T-cell (primary cell): Measurements from ENCODE around the gene HLX. TPM values are rescaled to one million over a fixed set of nuclear protein-coding genes. Genes with fewer than 3 reads are reported as not detected.
A peak's percentile ranks its signal among the peaks of the same experiment; 100 is the strongest.

Source experiments
- ATAC-seq, 4 experiments: fragments of 200-7000 bp in 3 of 4; fragments of 150-1000 bp in 1 of 4; cut with Tn5 transposase; replicated peaks in 1 of 4; 1 replicate in 3 of 4; 2 replicates in 1 of 4; pipeline ENCODE4 v1.10.0; 2021; ENCODE audit warnings: moderate library complexity in 3 of 4, mild to moderate bottlenecking in 2 of 4, moderate number of reproducible peaks in 1 of 4
- CTCF ChIA-PET, 2 donors: fragments of 300-600 bp; sonication (Branson Sonifier 250); formaldehyde crosslinking; loops; one replicate each; lab custom pipeline; 2022; ENCODE audit warnings: antibody characterized with exemption in 2 of 2; lab: Charles Lee
- POLR2A ChIA-PET, 2 donors: fragments of 300-600 bp; sonication (Branson Sonifier 250); formaldehyde crosslinking; loops; one replicate each; lab custom pipeline; 2022; ENCODE audit warnings: antibody characterized with exemption in 2 of 2; lab: Charles Lee
- DNase-seq, 35 experiments: peaks; one replicate each; pipeline versions ENCODE4 v3.0.0 to v3.0.0-alpha.2; 2013 to 2023
- H3K27ac ChIP-seq: one replicate; pipeline ENCODE4 v1.5.1; 2013; ENCODE audit warnings: low read length
- H3K27me3 ChIP-seq, 2 experiments: replicated peaks in 1 of 2; 1 replicate in 1 of 2; 2 replicates in 1 of 2; pipeline versions ENCODE4 v1.6.1 to v1.7.0; 2013; ENCODE audit warnings: low read length in 1 of 2, mixed read lengths in 1 of 2; ENCODE audit not compliant: control insufficient read depth in 2 of 2, insufficient read depth in 2 of 2; ENCODE audit errors: extremely low read depth in 1 of 2
- H3K36me3 ChIP-seq, 2 donors: 1 replicate in 1 of 2; 2 replicates in 1 of 2; pipeline versions ENCODE4 v1.6.1 to v1.7.0; 2013; ENCODE audit warnings: low read length in 1 of 2; ENCODE audit not compliant: control insufficient read depth in 2 of 2, insufficient read depth in 1 of 2; ENCODE audit errors: extremely low read depth in 1 of 2
- H3K4me1 ChIP-seq, 2 experiments: 1 replicate in 1 of 2; 2 replicates in 1 of 2; pipeline versions ENCODE4 v1.6.1 to v1.7.0; 2013; ENCODE audit warnings: low read length in 2 of 2, mixed read lengths in 1 of 2; ENCODE audit not compliant: insufficient read depth in 2 of 2, control insufficient read depth in 1 of 2; ENCODE audit errors: extremely low read depth in 1 of 2
- H3K4me3 ChIP-seq, 2 donors: 1 replicate in 1 of 2; 2 replicates in 1 of 2; pipeline versions ENCODE4 v1.5.1 to v1.7.0; 2013; ENCODE audit warnings: mild to moderate bottlenecking in 2 of 2, low read length in 1 of 2, moderate library complexity in 1 of 2; ENCODE audit not compliant: control insufficient read depth in 1 of 2; ENCODE audit errors: extremely low read depth in 1 of 2
- H3K9me3 ChIP-seq: 2 replicates; pipeline ENCODE4 v1.7.0; 2013
- H3K27ac Mint-ChIP-seq, 2 donors: one replicate each; pipeline ENCODE4 v1.8.0; 2020 to 2021; ENCODE audit warnings: mild to moderate bottlenecking in 2 of 2, mixed read lengths in 2 of 2
- H3K27me3 Mint-ChIP-seq, 2 donors: one replicate each; pipeline ENCODE4 v1.8.0; 2021 to 2022; ENCODE audit warnings: mixed read lengths in 2 of 2
- H3K36me3 Mint-ChIP-seq: one replicate; pipeline ENCODE4 v1.8.0; 2021; ENCODE audit warnings: mixed read lengths
- H3K4me1 Mint-ChIP-seq, 3 donors: one replicate each; pipeline ENCODE4 v1.8.0; 2020 to 2022; ENCODE audit warnings: mixed read lengths in 3 of 3, mild to moderate bottlenecking in 1 of 3
- H3K4me3 Mint-ChIP-seq, 3 donors: one replicate each; pipeline ENCODE4 v1.8.0; 2020 to 2022; ENCODE audit warnings: mild to moderate bottlenecking in 3 of 3, mixed read lengths in 3 of 3, moderate library complexity in 3 of 3
- H3K9me3 Mint-ChIP-seq, 3 donors: one replicate each; pipeline ENCODE4 v1.8.0; 2020 to 2022; ENCODE audit warnings: mixed read lengths in 3 of 3
- WGBS: methylation state at CpG from one replicate; pipeline ENCODE4 v1.1.5; 2013; ENCODE audit warnings: missing lambda C conversion rate; ENCODE audit not compliant: insufficient coverage; 5-methylcytosine and 5-hydroxymethylcytosine counted together
- total RNA-seq, 35 experiments: library from RNA in 6 of 35; stranded (reverse) in 6 of 35; fragments of 120-200 nt in 1 of 35; gene quantifications; one replicate each; pipeline versions ENCODE4 v1.2.1 to v1.2.4 and lab custom pipeline; 2013 to 2026

The HLX gene
- total RNA-seq, 5 donors from 2014 or later (not counting 1 experiment from before 2014, with no cell fraction given) = 0.18 to 0.46 (median 0.37) TPM; not detected in 1

DNA sequence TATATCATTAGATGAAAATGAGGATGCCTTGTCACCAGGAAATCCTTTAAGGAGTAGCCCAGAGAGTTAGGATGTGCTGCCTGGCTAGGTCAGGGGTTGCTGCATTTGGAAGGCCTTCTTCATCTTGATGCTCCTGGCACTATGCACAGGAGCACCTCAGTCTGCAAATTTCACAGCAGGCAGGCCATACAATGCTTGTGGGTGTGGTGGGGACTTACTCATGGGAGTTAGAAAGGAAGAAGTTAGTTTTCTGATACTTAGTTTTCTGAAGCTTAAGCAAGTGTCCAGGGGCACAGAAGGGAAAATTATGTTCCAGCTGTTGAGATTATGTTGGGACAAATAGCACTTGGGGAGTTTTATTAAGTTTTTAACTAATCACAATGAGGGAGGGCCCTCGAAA, 11.4 kb downstream of the HLX start:
- Mint-ChIP-seq H3K27ac (no peak overlapping the region), H3K4me1 (peaks cover 5 to 14% (median 12%) of the 10 kb centered on the region in 3 donors), H3K27me3 (peaks cover 76 to 90% of the 10 kb centered on the region in 2 donors), H3K36me3 (no peaks in the 10 kb centered on the region), H3K9me3 (no peaks in the 10 kb centered on the region), H3K4me3 (no peak overlapping the region)
- no peak for ATAC-seq
- Histone ChIP-seq H3K9me3 (no peaks in the 10 kb centered on the region), H3K4me1 (no peaks in the 10 kb centered on the region), H3K36me3 (no peaks in the 10 kb centered on the region), H3K27ac (no peak overlapping the region), H3K4me3 (no peak overlapping the region), H3K27me3 (peaks cover 31 to 77% of the 10 kb centered on the region in 2 experiments)
- no peak for DNase-seq
- 43% methylated on average over 1 of the region's 1 CpG for WGBS
- ChIA-PET CTCF (no interaction called here), POLR2A (no interaction called here)

DNA sequence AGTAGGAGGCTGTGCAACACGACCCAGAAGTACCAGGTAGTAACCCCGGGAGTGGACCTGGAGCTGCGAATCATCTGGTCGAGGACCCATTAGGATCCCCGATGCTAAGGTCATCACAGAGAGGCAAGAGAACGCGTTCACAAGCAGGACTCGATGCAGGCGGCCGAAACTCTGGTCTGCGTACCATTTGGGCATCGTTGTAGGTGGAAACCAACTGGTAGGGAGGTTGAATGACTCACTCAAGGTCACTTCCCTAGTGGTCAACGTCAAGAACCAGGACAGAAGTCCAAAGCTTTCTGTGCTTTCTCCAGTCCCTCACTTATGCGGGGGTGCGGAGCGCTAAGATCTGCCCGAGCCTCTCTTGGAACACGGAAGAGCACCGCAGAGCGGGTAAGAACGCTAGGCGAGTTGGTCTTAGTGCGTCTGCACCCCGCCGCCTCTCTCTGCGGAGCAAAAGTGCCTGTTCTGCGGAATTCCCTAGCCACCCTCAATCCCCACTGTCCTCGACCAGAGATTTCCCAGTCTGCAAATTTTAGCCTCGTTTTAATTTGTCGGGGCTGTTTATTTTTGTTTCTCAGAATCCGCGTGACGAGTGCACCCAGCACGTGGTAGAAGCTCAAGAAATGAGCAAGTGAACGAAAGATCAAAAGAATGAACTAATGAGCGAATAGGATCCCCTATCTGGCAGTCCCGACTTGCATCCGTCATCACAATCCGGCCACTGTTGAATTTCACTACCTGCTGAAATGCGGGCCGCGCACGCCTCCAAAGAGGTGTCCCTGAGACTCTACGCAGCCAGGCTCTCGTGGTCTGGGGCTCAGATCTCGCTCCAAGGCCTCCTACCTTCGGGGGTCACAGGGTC, 12.2 kb downstream of the HLX start:
- H3K9me3 ChIP-seq = no peaks in the 10 kb centered on the region
- no peak overlapping the region for H3K4me3 Mint-ChIP-seq
- CTCF ChIA-PET = no interaction called here
- no peak for DNase-seq
- POLR2A ChIA-PET = no interaction called here
- no peak overlapping the region for H3K27ac Mint-ChIP-seq
- H3K27me3 ChIP-seq = peaks cover 28 to 80% of the 10 kb centered on the region in 2 experiments
- H3K4me1 ChIP-seq = no peaks in the 10 kb centered on the region
- no peak for ATAC-seq
- H3K36me3 Mint-ChIP-seq = no peaks in the 10 kb centered on the region
- H3K4me3 ChIP-seq = no peak overlapping the region
- H3K4me1 Mint-ChIP-seq = peaks cover 5 to 14% (median 12%) of the 10 kb centered on the region in 3 donors
- H3K9me3 Mint-ChIP-seq = no peaks in the 10 kb centered on the region
- peaks cover 70 to 88% of the 10 kb centered on the region in 2 donors for H3K27me3 Mint-ChIP-seq
- no peak overlapping the region for H3K27ac ChIP-seq
- H3K36me3 ChIP-seq = no peaks in the 10 kb centered on the region
- 21% methylated on average over 32 of the region's 47 CpGs for WGBS

- WGBS = 21% methylated on average over 16 of the region's 16 CpGs
- H3K4me1 ChIP-seq = no peaks in the 10 kb centered on the region
- H3K4me3 ChIP-seq = no peak overlapping the region
- no peaks in the 10 kb centered on the region for H3K9me3 ChIP-seq
- no peaks in the 10 kb centered on the region for H3K36me3 Mint-ChIP-seq
- no peak for ATAC-seq
- H3K27me3 ChIP-seq = peaks cover 28 to 75% of the 10 kb centered on the region in 2 experiments
- peaks cover 67 to 86% of the 10 kb centered on the region in 2 donors for H3K27me3 Mint-ChIP-seq
- no peak overlapping the region for H3K27ac Mint-ChIP-seq
- no peak for DNase-seq
- H3K36me3 ChIP-seq = no peaks in the 10 kb centered on the region
- H3K4me1 Mint-ChIP-seq = peaks cover 5 to 14% (median 12%) of the 10 kb centered on the region in 3 donors
- H3K4me3 Mint-ChIP-seq = no peak overlapping the region
- POLR2A ChIA-PET = no interaction called here
- CTCF ChIA-PET = no interaction called here
- H3K9me3 Mint-ChIP-seq = peaks cover 0 to 1% (median 0%) of the 10 kb centered on the region in 3 donors
- no peak overlapping the region for H3K27ac ChIP-seq
Observed at GRCh38 chr1:220892086-220892376, 12.8 kb downstream of the HLX start.

DNA sequence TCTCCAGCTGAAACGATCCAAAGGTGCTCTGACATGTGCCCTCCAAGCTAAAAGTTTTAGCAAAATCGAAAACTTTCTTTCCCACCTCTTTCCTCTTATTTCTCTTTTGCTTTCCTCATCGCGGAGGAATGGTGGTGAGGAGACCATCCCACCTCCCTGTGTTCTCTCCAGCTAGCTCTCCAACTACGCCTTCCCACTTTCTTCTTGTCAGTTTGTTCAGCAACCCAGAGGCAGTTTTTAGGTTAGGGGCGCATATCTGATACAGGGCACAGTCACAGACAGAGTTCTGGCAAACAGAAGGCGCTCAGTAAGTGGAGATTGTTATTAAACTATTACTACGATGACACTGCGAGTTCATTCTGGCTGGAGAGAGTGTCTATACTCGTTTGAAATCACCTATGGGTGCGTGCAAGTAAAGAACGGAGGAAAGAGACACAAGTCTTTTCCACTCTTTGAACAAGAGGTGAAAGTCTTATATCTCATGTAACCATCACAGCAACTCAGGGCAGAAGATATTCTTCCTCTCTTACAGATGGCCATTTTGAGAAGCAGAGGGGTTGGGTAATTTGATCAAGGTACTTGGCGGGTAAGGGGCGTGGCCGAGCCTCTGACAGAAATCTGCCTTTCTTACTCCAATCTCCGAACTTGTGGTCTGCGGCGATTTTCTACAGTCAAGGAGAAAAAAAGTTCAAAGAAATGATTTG, 13.9 kb downstream of the HLX start:
- Mint-ChIP-seq H3K9me3 (peaks cover 0 to 4% (median 0%) of the 10 kb centered on the region in 3 donors), H3K4me3 (no peak overlapping the region), H3K4me1 (peaks cover 5 to 12% (median 8%) of the 10 kb centered on the region in 3 donors), H3K27ac (no peak overlapping the region), H3K27me3 (peaks cover 63 to 79% of the 10 kb centered on the region in 2 donors), H3K36me3 (no peaks in the 10 kb centered on the region)
- CTCF ChIA-PET = no interaction called here
- Histone ChIP-seq H3K27me3 (peaks cover 28 to 64% of the 10 kb centered on the region in 2 experiments), H3K9me3 (no peaks in the 10 kb centered on the region), H3K27ac (no peak overlapping the region), H3K4me1 (no peaks in the 10 kb centered on the region), H3K4me3 (no peak overlapping the region), H3K36me3 (no peaks in the 10 kb centered on the region)
- DNase-seq (no peak), ATAC-seq (no peak)
- WGBS = 43% methylated on average over 1 of the region's 18 CpGs
- POLR2A ChIA-PET = no interaction called here

- ATAC-seq = no peak
- H3K4me3 Mint-ChIP-seq = peak overlapping the region in 1 of 3 donors; percentile 35
- peaks cover 28 to 59% of the 10 kb centered on the region in 2 experiments for H3K27me3 ChIP-seq
Observed at GRCh38 chr1:220893701-220894024, 14.4 kb downstream of the HLX start.

GRCh38 chr1:220894025-220894923, 15.0 kb downstream of the HLX start:
- ChIA-PET POLR2A (no interaction called here), CTCF (no interaction called here)
- H3K27me3 Mint-ChIP-seq = peaks cover 52 to 68% of the 10 kb centered on the region in 2 donors
- Histone ChIP-seq H3K27me3 (peaks cover 28 to 54% of the 10 kb centered on the region in 2 experiments), H3K4me3 (peak overlapping the region in 1 of 2 donors; percentile 18), H3K27ac (no peak overlapping the region), H3K9me3 (no peaks in the 10 kb centered on the region), H3K4me1 (no peaks in the 10 kb centered on the region), H3K36me3 (no peaks in the 10 kb centered on the region)
- H3K4me3 Mint-ChIP-seq = peak overlapping the region in 1 of 3 donors; percentile 35
- no peak for DNase-seq
- ATAC-seq = no peak
- H3K36me3 Mint-ChIP-seq = no peaks in the 10 kb centered on the region
- H3K27ac Mint-ChIP-seq = no peak overlapping the region
- H3K4me1 Mint-ChIP-seq = peaks cover 5 to 12% (median 8%) of the 10 kb centered on the region in 3 donors
- H3K9me3 Mint-ChIP-seq = peaks cover 0 to 4% (median 0%) of the 10 kb centered on the region in 3 donors
- 43% methylated on average over 70 of the region's 71 CpGs for WGBS

More at GRCh38 chr1:220893701-220894024, 14.4 kb downstream of the HLX start:
- CTCF ChIA-PET = no interaction called here
- Histone ChIP-seq H3K27ac (no peak overlapping the region), H3K9me3 (no peaks in the 10 kb centered on the region), H3K4me3 (peak overlapping the region in 1 of 2 donors; percentile 18), H3K36me3 (no peaks in the 10 kb centered on the region), H3K4me1 (no peaks in the 10 kb centered on the region)
- no peak for DNase-seq
- WGBS = 8% methylated on average over 10 of the region's 11 CpGs
- no peak overlapping the region for H3K27ac Mint-ChIP-seq
- no peaks in the 10 kb centered on the region for H3K36me3 Mint-ChIP-seq
- peaks cover 5 to 12% (median 8%) of the 10 kb centered on the region in 3 donors for H3K4me1 Mint-ChIP-seq
- peaks cover 0 to 4% (median 0%) of the 10 kb centered on the region in 3 donors for H3K9me3 Mint-ChIP-seq
- H3K27me3 Mint-ChIP-seq = peaks cover 58 to 74% of the 10 kb centered on the region in 2 donors
- POLR2A ChIA-PET = no interaction called here
